HG03521 (cell line): ENCODE results near the gene MAD1L1.
"Not testable (repeated sequence)": the region's sequence is repeated elsewhere in the genome, so short reads cannot be mapped to it uniquely, and the experiment has no call there.

ENCODE experiments used
- ATAC-seq: cut with Tn5 transposase; IDR thresholded peaks from one replicate; pipeline ENCODE4 v1.9.1; 2021; ENCODE audit warnings: mild to moderate bottlenecking, moderate library complexity; ENCODE audit not compliant: unreplicated experiment

Gene MAD1L1

GRCh38 chr7:2162004-2162902, 70.5 kb downstream of the MAD1L1 start:
- not testable (repeated sequence) for ATAC-seq

- no peak for ATAC-seq
Measured at GRCh38 chr7:2159176-2159520, 73.6 kb downstream of the MAD1L1 start.

- no peak for ATAC-seq
Measured at GRCh38 chr7:2158331-2159175, 74.2 kb downstream of the MAD1L1 start.

- no peak for ATAC-seq
Measured at GRCh38 chr7:2157473-2158279, 75.1 kb downstream of the MAD1L1 start.

- no peak for ATAC-seq
Measured at GRCh38 chr7:2156756-2157472, 75.8 kb downstream of the MAD1L1 start.

- no peak for ATAC-seq
Measured at GRCh38 chr7:2154831-2155230, 77.9 kb downstream of the MAD1L1 start.

- no peak for ATAC-seq
Measured at GRCh38 chr7:2154121-2154520, 78.6 kb downstream of the MAD1L1 start.

- ATAC-seq: no peak
Measured at GRCh38 chr7:2152646-2153045, 80.1 kb downstream of the MAD1L1 start.

- no peak for ATAC-seq
Measured at GRCh38 chr7:2151801-2152612, 80.7 kb downstream of the MAD1L1 start.

GRCh38 chr7:2151237-2151636, 81.5 kb downstream of the MAD1L1 start:
- no peak for ATAC-seq

- ATAC-seq: no peak
Measured at GRCh38 chr7:2150445-2150815, 82.3 kb downstream of the MAD1L1 start.

GRCh38 chr7:2149672-2150444, 82.9 kb downstream of the MAD1L1 start:
- no peak for ATAC-seq

- no peak for ATAC-seq
Measured at GRCh38 chr7:2148814-2149213, 83.9 kb downstream of the MAD1L1 start.

- no peak for ATAC-seq
Measured at GRCh38 chr7:2148189-2148588, 84.6 kb downstream of the MAD1L1 start.

- ATAC-seq: no peak
Measured at GRCh38 chr7:2146676-2147472, 85.9 kb downstream of the MAD1L1 start.

GRCh38 chr7:2145835-2146580, 86.7 kb downstream of the MAD1L1 start:
- ATAC-seq: no peak

GRCh38 chr7:2144926-2145325, 87.8 kb downstream of the MAD1L1 start:
- no peak for ATAC-seq
